IPS-18c (cell line): ENCODE measurements around the gene NPRL2.

Experiments used
- H3K4me3 ChIP-seq: 2 replicates; pipeline ENCODE4 v1.7.0; 2013; ENCODE audit warnings: low read depth, mild to moderate bottlenecking, low read length, moderate library complexity; ENCODE audit not compliant: insufficient read depth
- H3K9me3 ChIP-seq: one replicate; pipeline ENCODE4 v1.6.1; 2013; ENCODE audit warnings: mild to moderate bottlenecking, low read length, moderate library complexity; ENCODE audit not compliant: control insufficient read depth, insufficient read depth

Gene NPRL2

GRCh38 chr3:50339485-50340146 lies 11.0 kb downstream of the NPRL2 start:
- Histone ChIP-seq H3K9me3 (no peaks in the 10 kb centered on the region), H3K4me3 (peak overlapping the region; percentile 50)

GRCh38 chr3:50338965-50339364 lies 11.6 kb downstream of the NPRL2 start:
- no peak overlapping the region for H3K4me3 ChIP-seq

GRCh38 chr3:50337175-50337861 lies 13.3 kb downstream of the NPRL2 start:
- H3K9me3 ChIP-seq: no peaks in the 10 kb centered on the region

More at GRCh38 chr3:50338965-50339364, 11.6 kb downstream of the NPRL2 start:
- H3K9me3 ChIP-seq: no peaks in the 10 kb centered on the region

GRCh38 chr3:50336452-50337174 lies 14.0 kb downstream of the NPRL2 start:
- H3K9me3 ChIP-seq: no peaks in the 10 kb centered on the region
- peak overlapping the region; percentile 83 for H3K4me3 ChIP-seq

More at GRCh38 chr3:50337175-50337861, 13.3 kb downstream of the NPRL2 start:
- H3K4me3 ChIP-seq: peak overlapping the region; percentile 83

- no peak overlapping the region; the same call in 1 of the 2 replicates for H3K4me3 ChIP-seq
These were observed 16.1 kb downstream of the NPRL2 start for GRCh38 chr3:50334339-50335075.

GRCh38 chr3:50333744-50334328 lies 16.7 kb downstream of the NPRL2 start:
- Histone ChIP-seq H3K9me3 (no peaks in the 10 kb centered on the region), H3K4me3 (no peak overlapping the region)

More at GRCh38 chr3:50334339-50335075, 16.1 kb downstream of the NPRL2 start:
- H3K9me3 ChIP-seq: no peaks in the 10 kb centered on the region

- H3K4me3 ChIP-seq: no peak overlapping the region
- peaks cover 8% of the 10 kb centered on the region for H3K9me3 ChIP-seq
These were observed 19.1 kb downstream of the NPRL2 start for GRCh38 chr3:50331364-50331907.

GRCh38 chr3:50330330-50330729 lies 20.2 kb downstream of the NPRL2 start:
- Histone ChIP-seq H3K9me3 (peaks cover 8% of the 10 kb centered on the region), H3K4me3 (no peak overlapping the region)

GRCh38 chr3:50327943-50328691 lies 22.5 kb downstream of the NPRL2 start, which contains the start of gene TUSC2:
TSS of gene TUSC2 (minus strand) at chr3:50328223. CDS start at chr3:50328099, 124 bp downstream.
- peaks cover 8% of the 10 kb centered on the region for H3K9me3 ChIP-seq
- H3K4me3 ChIP-seq: peak within 1 kb of the TSS; percentile 91

- Histone ChIP-seq H3K9me3 (peaks cover 8% of the 10 kb centered on the region), H3K4me3 (peak overlapping the region; percentile 91)
These were observed 23.4 kb downstream of the NPRL2 start for GRCh38 chr3:50327129-50327528.

GRCh38 chr3:50326182-50326541 lies 24.4 kb downstream of the NPRL2 start:
- Histone ChIP-seq H3K4me3 (no peak overlapping the region), H3K9me3 (peaks cover 8% of the 10 kb centered on the region)

GRCh38 chr3:50325497-50326181 lies 24.9 kb downstream of the NPRL2 start:
- Histone ChIP-seq H3K9me3 (peaks cover 8% of the 10 kb centered on the region), H3K4me3 (no peak overlapping the region)

- H3K9me3 ChIP-seq: peaks cover 8% of the 10 kb centered on the region
- H3K4me3 ChIP-seq: no peak overlapping the region
These were observed 25.5 kb downstream of the NPRL2 start for GRCh38 chr3:50325113-50325480.

- H3K4me3 ChIP-seq: no peak overlapping the region
These were observed 26.0 kb downstream of the NPRL2 start for GRCh38 chr3:50324351-50325112.

GRCh38 chr3:50323614-50324199 lies 26.9 kb downstream of the NPRL2 start:
- H3K4me3 ChIP-seq: no peak overlapping the region

More at GRCh38 chr3:50324351-50325112, 26.0 kb downstream of the NPRL2 start:
- H3K9me3 ChIP-seq: peaks cover 8% of the 10 kb centered on the region

More at GRCh38 chr3:50323614-50324199, 26.9 kb downstream of the NPRL2 start:
- H3K9me3 ChIP-seq: peaks cover 8% of the 10 kb centered on the region
